GM18508 (cell line): ENCODE measurements around the gene GRXCR1.

Source experiments
- ATAC-seq: cut with Tn5 transposase; IDR thresholded peaks from one replicate; pipeline ENCODE4 v1.9.1; 2021; ENCODE audit warnings: moderate number of reproducible peaks; ENCODE audit not compliant: insufficient read depth, unreplicated experiment

Gene GRXCR1

DNA sequence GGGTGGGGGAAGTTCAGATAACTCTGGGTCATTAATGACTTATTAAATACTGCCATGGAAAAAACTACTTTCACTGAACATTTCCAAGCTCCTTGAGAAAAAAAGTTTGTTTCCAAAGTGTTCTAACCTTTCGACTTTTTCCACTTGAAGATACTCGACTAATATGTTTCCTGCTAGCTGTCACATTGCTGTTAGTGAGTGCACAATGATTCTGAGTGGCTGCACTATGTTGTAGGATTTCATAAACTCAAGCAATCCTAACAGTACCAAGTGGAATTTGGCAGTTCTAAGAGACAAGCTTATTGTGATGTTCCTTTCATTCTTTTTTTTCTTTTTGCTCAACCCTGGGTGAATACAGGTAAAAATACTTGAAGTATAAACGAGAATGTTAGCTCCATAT, 33.4 kb downstream of the GRXCR1 start:
- no peak for ATAC-seq

GRCh38 chr4:42927946-42928345, 35.4 kb downstream of the GRXCR1 start:
- ATAC-seq = no peak

DNA sequence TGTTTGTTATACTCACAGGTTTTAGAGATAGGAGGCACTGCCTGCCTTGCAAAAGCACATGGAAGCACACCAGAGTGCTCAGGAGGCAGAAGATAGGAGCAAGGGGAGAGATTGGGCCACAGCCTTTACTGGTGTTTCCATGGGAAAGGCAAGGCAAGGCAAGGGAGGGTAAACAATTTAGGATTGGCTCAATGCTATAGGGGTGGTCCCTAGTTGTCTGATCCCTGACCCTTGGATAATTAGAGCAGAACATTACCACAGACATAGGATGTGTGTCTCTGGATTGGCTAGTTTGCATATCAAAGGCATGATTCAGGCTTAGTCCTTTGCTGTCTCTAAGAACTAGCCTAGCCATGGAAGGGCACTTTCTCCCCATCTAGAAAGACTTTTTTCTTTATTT, 36.1 kb downstream of the GRXCR1 start:
- no peak for ATAC-seq

DNA sequence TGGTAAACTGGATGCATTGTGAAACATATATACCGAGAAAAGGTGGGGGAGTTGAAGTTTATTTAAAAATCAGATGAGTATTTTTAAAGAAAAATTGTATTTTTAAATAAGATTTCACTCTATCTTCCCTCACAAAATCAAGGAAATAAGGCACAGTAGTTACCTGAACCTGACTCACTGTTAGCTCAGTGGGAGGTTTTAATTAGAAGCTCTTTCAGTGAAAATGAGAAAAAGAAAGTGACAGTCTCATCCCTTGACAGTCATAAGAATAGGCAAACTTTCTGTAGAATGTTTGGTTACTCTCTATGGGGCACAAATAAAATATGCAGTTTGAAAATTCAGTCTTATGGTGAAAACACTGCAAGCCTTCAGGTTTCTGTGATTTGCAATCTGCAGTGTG, 49.7 kb downstream of the GRXCR1 start:
- ATAC-seq = no peak

DNA sequence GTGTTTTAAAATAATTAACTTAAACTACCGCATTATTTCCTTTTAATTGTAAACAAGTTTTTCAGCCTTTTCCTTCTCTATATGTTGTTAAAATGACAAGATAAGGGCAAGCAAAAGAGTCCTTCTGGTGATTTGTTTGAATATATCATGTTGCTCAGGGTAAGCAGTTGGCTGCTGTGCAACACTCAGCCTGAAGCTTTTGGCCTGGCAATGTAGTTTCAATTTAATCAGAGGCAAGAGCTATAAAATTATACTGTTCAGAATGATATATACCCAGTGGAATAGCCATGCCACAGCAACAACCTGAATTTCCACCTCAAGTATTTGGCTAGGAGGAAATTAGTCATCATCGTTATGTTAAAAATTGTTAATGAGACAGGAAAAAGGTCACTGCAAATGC, 53.4 kb downstream of the GRXCR1 start:
- no peak for ATAC-seq

- ATAC-seq = no peak
These were observed 60.8 kb downstream of the GRXCR1 start for GRCh38 chr4:42953321-42953720.

GRCh38 chr4:42954963-42955669, 62.6 kb downstream of the GRXCR1 start:
- no peak for ATAC-seq

DNA sequence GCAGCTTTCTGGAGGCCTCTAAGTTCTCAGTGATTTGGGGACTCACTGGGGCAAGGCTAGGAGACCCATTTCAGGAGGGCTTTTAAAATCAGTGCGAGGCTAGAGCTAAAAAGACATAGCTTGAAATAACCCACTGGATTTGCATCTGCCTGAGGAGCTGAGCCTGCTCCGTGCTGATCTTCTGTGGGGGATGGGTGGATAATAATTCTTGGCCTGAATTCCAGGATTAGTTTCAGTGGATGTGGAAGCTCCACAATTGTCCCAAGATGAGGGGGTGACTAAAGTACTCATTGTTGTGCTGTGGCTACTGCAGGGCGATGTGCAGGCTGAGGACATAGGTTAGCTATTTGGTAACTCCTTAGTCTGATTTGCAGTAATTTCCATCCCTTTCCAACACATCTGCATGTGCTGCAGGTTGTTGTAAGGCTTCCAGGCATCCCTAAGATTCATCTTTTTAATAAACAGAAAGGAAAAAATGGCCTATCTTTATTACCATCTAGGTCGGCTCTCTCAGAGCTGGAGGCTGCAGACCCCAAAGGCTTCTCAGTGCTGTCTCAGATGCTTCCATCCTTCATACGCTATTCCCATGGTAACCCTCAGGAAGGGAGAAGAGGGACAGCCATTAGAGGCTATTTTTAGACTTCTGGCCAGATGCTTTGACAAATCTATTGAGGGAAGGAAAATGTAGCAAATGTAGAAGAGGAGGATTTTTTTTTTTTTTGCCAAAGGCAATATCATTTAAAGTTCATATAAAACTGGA, 63.4 kb downstream of the GRXCR1 start:
- ATAC-seq = no peak

DNA sequence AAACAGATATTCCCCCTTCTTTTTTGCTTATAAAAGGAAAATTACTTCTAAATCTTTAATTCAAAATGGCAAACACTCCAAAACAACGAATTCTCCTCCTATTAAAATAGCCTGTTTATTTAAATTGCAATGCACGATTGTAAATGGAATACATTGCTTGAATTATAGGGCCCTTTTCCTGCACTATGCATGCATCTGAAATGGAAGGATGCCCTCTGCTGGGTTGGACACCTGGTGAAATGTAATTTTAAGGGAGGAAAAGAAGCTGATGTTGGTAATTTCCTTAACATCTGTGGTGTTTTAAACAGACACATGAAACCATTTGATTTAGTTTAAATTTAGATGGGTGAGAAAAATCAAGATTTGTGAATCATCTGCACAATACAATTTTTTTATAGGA, 72.8 kb downstream of the GRXCR1 start:
- ATAC-seq = no peak

- no peak for ATAC-seq
These were observed 93.5 kb downstream of the GRXCR1 start for GRCh38 chr4:42985976-42986375.

GRCh38 chr4:42995343-42995944, 102.9 kb downstream of the GRXCR1 start:
- ATAC-seq = no peak

- no peak for ATAC-seq
These were observed 116.3 kb downstream of the GRXCR1 start for GRCh38 chr4:43008793-43009192.

DNA sequence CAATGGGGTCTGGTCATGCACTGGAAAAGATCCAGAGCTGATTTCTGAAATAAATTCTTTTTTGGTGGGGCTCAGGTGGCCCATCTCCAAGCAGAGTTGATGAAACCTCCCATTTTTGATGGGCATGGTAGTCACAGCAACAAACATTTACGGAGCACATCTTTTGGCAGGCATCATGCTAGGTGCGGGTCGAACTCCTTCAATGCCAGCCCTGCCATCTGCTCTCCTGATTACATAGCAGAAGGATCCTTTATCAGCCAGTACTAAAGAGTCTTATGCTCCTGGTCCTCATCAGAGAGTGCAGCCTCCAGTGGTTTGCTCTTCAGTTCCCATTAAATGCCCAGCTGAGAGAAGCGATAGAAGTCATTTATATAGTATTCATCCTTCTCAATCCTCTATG, 121.7 kb downstream of the GRXCR1 start:
- ATAC-seq = no peak

GRCh38 chr4:43041632-43042031, 149.1 kb downstream of the GRXCR1 start:
- ATAC-seq = no peak

DNA sequence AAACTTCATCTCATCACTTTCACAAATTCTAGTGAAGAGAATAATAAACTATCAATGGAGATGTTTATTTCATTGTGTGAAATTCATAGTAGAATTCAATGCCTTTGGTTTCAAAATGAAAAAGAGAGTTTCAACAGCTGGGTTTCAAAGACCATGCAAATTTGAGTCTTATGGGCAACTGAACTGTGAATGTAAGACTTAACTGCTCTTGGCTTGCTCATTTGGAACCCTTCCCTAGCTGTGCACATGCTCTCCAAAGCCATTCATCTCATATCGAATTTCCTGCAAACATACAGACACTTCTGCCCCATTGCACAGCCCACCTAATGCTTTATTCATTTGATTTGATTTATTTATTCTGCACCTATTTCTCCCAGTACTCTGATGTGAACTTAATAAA, 154.5 kb downstream of the GRXCR1 start:
- ATAC-seq = no peak

- no peak for ATAC-seq
These were observed 156.1 kb downstream of the GRXCR1 start for GRCh38 chr4:43048570-43048969.

GRCh38 chr4:43049326-43049725, 156.8 kb downstream of the GRXCR1 start:
- no peak for ATAC-seq

DNA sequence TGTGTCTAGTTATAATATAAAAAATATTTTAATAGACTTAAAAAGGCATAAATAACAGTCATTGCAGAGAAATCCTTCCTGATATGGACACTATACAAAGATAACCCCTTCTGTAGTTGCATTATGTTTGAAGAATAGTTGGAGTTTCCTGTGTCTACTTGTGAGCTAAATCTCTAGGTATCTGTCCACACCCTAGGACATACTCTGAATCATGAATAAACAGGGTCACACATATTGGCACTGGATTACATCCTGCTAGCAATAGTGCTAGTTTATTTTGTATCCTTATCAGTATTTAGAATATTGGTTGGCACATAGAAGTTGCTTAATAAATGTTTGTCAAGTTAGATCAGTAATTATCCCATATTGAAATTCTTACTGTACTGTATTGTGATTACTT, 173.9 kb downstream of the GRXCR1 start:
- no peak for ATAC-seq

- no peak for ATAC-seq
These were observed 178.6 kb downstream of the GRXCR1 start for GRCh38 chr4:43071069-43071468.
